ENCODE results near the gene SLC35F1.

- TF ChIP-seq PATZ1 (CRISPR knock-in tag; IDR thresholded peaks at IDR 0.05; ENCODE audit: borderline replicate concordance) (no peak), RARB (CRISPR knock-in tag; IDR thresholded peaks at IDR 0.05) (no peak), GLIS3 (CRISPR knock-in tag; IDR thresholded peaks at IDR 0.05) (no peak), PPARA (CRISPR knock-in tag; IDR thresholded peaks at IDR 0.05; ENCODE audit: borderline replicate concordance) (no peak), ZFP30 (CRISPR knock-in tag; IDR thresholded peaks at IDR 0.05) (no peak), BACH2 (CRISPR knock-in tag; IDR thresholded peaks at IDR 0.05; ENCODE audit: borderline replicate concordance) (no peak), ZFP3 (CRISPR knock-in tag; IDR thresholded peaks at IDR 0.05) (no peak), ZNF565 (CRISPR knock-in tag; conservative IDR thresholded peaks at IDR 0.05; ENCODE audit: low read depth) (no peak), ESRRG (CRISPR knock-in tag; IDR thresholded peaks at IDR 0.05) (no peak), OSR1 (CRISPR knock-in tag; IDR thresholded peaks at IDR 0.05) (no peak), TCF4 (CRISPR knock-in tag; IDR thresholded peaks at IDR 0.05; ENCODE audit: borderline replicate concordance) (no peak), CREB5 (CRISPR knock-in tag; IDR thresholded peaks at IDR 0.05; ENCODE audit: low read depth) (no peak), TSHZ2 (CRISPR knock-in tag; IDR thresholded peaks at IDR 0.05) (no peak), ARNTL (CRISPR knock-in tag; IDR thresholded peaks at IDR 0.05; ENCODE audit: borderline replicate concordance, low read depth) (no peak)
These were observed 85.8 kb downstream of the SLC35F1 start for GRCh38 chr6:117992856-117993255.
